ENCODE measurements around the gene TERT.

TERT gene

DNA sequence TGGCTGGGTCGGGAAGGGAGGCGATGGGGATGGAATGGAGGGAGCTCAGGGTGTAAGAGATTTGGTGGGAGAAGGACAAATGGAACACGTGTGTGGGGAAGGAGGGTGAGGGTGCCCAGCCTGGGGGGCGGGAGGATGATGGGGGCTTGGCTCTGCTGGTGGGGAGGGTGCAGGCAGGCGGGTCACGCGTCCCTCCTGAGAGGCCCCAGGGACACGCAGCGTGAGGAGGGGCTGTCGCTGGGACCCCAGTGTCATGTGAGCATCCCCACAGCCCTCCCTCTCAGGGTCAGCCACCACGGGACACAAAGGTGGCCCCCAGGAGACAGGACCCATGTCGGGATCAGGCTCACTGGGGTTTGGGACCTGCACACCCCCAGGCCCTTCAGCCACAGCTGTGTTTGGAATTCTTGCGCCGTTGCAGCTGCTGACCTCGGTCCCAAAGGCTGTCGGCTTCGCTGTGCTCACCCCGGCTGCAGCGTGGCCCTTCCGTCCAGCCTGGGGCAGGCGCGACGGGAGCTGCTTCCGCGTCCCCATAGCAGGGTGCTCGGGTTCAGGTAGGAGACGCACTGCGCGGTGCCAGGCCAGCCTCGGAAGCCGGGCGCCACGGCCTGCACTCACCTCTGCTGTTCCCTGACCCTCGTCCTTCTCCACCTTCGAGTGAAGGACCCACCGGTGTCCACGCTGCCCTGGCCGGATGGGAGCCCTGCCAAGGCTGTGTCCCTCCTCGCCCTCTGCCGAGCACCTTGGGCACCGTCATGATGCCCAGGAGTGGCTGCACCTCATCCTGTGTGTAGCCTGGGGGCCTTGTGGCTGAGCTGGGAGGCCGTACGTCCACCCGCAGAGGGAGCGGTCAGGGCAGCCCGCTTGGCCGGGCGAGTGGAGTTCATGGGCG lies 88.1 kb downstream of the TERT start:
- DNase-seq (ENCODE audit: low read depth in 3 of 3) = no peak

DNA sequence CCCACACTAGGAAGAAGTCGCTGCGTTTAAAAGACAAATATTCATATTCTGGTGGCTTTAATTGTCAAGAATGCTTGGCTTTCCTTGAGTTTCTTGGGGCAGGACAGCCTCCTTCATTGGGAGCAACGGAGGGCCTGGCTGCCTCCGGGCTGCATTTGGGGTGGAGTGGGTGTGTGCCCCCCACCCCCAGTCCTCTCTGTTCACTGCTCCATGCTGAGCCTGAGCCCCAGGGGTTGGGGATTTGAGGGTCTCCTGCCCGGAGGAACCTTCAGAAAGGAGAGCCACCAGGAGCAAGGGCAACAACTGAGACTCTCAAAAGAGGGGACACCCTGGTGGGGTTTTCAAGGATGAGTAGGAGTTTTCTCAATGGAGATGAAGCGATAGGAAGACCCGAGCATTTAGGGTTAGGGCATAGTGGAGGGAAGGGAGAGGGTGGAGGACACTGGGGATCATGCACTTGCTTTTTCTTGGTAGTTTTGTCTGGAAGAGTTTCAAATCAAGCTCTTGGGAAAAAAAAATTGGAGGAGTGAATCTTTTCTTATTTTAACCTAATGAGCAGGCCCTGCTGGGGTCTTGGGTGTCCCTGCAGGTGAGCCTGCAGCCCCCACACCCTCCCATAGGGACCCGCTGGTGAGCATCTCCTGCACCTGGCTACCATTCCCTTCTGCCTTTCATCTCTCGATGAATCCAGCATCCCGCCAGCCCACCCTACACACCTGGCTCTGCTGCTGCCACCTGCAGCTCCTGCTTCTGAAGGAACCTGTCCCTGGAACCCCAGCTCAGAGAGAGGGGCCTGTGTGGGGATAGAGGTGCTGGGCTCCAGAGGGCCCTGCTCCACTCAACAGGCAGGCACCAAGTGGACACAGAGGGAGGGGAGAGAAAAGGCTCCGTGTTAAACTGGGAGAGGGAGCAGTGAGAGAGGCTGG lies 89.3 kb downstream of the TERT start:
- no peak for DNase-seq (ENCODE audit: low read depth in 3 of 3)

DNA sequence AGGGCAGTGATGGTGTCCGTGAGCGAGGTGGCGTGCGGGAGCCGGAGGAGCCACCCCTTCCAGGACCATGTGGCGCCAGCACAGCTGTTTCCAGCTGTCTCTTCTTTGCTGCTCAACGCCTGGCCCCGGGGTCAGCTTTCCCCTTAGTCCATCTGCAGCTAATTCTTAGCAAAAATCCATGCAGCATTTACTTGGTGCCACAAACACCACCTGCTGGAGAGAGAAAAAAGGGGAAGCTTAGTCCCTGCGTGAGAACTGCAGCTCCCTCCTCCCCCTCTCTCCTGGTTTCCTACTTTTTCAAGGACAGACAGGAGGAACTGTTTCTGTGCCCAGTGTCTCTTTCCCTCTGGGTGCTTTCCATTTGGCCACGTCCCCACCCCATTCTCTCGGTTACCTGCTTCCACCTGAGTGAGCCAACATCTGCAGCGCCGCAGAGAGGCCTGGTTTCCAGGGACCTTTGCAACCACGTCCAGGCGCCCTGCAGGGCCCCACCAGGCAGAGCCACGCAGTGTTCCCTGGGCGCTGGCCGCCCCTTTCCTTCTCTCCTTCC lies 90.1 kb downstream of the TERT start:
- DNase-seq (ENCODE audit: low read depth in 3 of 3) = no peak

DNA sequence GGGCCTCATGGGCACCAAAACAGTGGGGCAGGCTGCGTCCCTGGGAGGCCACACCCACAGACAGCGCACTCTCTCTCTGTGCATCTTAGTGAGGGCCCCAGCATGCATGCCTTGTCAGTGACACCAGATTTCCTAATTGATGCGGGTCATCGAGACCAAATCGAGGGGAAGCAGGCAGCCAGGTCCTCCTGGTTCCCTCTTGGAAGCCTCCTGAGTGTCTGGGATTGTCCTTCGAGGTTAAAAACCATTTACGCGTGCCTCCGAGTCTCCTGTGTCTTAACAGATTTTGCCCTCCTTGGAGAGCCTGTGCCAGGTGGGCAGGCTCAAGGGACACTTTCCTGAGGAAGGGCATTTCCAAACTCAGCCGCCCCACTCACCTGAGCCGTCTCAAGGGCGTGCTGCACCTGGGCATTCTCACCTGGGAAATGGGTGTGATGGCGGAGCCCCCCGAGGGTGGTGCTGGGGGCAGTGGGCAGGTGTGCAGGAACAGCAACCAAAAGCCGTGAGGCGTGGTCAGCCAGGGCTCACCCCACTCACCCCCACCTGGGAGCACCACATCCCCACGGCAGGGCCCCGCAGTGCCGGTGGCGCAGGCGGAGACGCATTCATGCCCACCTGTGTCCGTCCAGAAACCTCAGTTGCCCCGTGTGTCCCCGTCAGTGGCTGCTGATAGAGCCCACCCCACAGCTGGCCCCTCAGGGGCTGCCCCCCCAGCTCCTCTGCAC lies 90.7 kb downstream of the TERT start:
- no peak for DNase-seq (ENCODE audit: low read depth in 3 of 3)

DNA sequence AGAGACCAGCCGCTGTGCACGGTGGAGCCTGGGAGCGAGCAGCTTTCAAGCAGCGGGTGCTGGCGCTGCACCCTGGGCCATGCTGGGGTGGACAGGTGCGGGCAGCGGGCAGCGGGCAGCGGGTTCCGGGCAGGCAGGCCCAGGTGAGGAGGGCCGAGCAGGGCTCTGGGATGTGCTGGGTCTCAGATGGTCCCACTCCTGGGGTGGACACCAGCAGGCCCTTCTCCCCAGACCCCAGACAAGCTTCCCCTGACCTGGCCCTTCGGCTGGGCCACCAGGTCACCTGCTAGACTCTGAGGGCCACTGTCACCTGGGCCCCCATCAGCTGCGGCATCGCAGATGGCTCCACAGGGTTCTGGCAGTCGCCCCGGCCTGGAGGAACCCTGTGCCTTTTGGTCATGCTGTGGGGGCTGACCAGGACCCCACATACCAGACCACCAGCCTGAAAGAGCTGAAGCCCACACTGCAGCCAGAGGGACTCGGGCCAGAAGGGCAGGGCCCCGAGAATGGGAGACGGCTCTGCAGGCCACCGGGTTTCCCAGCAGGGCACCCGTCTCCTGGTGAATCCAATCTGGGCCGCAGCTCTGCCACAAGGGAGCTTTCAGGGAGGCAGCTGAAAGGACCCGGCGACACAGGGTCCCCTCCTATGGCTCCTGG lies 91.4 kb downstream of the TERT start:
- DNase-seq (ENCODE audit: low read depth in 3 of 3) = no peak

All from stimulated activated CD4-positive, alpha-beta T cell treated with anti-CD3 and anti-CD28 coated beads, TNF-alpha, amount 100 ng/mL, for 4 hours (primary cell).